Spleen (tissue), 7 donors: ENCODE data around the gene GPRC5D.
A peak's percentile ranks its signal among the peaks of the same experiment; 100 is the strongest.

Experiments
- POLR2A ChIP-seq, 3 donors: fragments of 450-650 bp; IDR thresholded peaks; one replicate each; pipeline ENCODE4 v1.5.1; 2017; ENCODE audit warnings: antibody characterized with exemption in 3 of 3, mild to moderate bottlenecking in 1 of 3
- POLR2AphosphoS5 ChIP-seq, 3 donors: sonication (generic); formaldehyde crosslinking; IDR thresholded peaks; one replicate each; pipeline ENCODE4 v1.5.1; 2017; ENCODE audit warnings: antibody characterized with exemption in 3 of 3
- TF ChIP-seq, protein P1 (sequence below), 11 experiments: fragments of 200-600 bp in 7 of 11; fragments of 450-650 bp in 4 of 11; sonication (generic) in 4 of 11; IDR thresholded peaks in 8 of 11; conservative IDR thresholded peaks in 3 of 11; 1 replicate in 7 of 11; 2 replicates in 4 of 11; pipeline versions ENCODE4 v1.4.0 to v1.8.0; 2016 to 2021; ENCODE audit warnings: antibody characterized with exemption in 11 of 11, inconsistent platforms in 4 of 11, mild to moderate bottlenecking in 1 of 11
- donor health status: DM: no; HTN: no; CAD: no; lungs with moderate emphysema.
- donor health status: DM: no; HTN: no; CAD: no.
- donor health status: DM: no; HTN: no; CAD: no.

DNA sequence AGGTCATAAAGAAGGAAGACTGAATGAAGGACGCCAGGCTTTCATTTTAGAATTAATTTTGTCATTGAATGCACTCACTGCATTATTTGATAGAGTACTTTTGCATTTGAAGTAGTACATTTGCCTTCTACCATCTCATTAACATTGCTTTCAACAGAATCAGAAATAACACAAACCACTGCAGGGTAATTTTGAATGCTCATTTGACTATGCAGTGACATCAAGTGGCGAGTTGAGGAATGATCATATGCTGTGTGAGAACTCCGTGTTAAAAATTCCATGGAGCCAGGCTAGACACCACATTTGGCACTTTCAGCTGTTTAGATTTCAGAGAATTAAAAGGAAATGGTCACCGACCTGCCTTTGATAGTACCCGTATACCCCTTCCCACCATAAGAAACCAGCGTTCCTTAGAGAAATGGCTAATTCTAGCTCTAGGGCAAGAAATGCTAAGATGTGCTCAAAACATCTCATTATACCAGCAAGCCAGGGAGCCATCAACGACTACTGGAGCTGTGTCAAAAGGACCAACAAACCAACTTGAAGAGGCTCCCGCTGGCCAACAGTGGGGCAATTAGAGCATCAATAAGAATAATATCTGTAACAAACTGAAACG is 31.6 kb upstream of the GPRC5D start:
- TF ChIP-seq, protein P1, sequence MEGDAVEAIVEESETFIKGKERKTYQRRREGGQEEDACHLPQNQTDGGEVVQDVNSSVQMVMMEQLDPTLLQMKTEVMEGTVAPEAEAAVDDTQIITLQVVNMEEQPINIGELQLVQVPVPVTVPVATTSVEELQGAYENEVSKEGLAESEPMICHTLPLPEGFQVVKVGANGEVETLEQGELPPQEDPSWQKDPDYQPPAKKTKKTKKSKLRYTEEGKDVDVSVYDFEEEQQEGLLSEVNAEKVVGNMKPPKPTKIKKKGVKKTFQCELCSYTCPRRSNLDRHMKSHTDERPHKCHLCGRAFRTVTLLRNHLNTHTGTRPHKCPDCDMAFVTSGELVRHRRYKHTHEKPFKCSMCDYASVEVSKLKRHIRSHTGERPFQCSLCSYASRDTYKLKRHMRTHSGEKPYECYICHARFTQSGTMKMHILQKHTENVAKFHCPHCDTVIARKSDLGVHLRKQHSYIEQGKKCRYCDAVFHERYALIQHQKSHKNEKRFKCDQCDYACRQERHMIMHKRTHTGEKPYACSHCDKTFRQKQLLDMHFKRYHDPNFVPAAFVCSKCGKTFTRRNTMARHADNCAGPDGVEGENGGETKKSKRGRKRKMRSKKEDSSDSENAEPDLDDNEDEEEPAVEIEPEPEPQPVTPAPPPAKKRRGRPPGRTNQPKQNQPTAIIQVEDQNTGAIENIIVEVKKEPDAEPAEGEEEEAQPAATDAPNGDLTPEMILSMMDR (IDR thresholded peaks at IDR 0.05 in 8 of 11, conservative IDR thresholded peaks at IDR 0.05 in 3 of 11) = peak in 9 of 11 experiments; percentile 31 to 58 (median 39)
- no peak for TF ChIP-seq POLR2A (IDR thresholded peaks at IDR 0.05)
- no peak for TF ChIP-seq POLR2AphosphoS5 (IDR thresholded peaks at IDR 0.05)
